Ectodermal cell (in vitro differentiated cells): ENCODE measurements around the gene FCHO1.

Experiments
- H3K27ac ChIP-seq: 2 replicates; pipeline ENCODE4 v1.7.0; 2013; ENCODE audit warnings: mild to moderate bottlenecking, low read depth, low read length; ENCODE audit not compliant: insufficient read depth, poor library complexity, severe bottlenecking
- H3K27me3 ChIP-seq: 2 replicates; pipeline ENCODE4 v1.7.0; 2013; ENCODE audit warnings: mild to moderate bottlenecking, low read length; ENCODE audit not compliant: insufficient read depth, control insufficient read depth, poor library complexity, severe bottlenecking
- H3K36me3 ChIP-seq: one replicate; pipeline ENCODE4 v1.7.0; 2013; ENCODE audit warnings: low read length; ENCODE audit not compliant: control insufficient read depth, insufficient read depth
- H3K4me1 ChIP-seq: one replicate; pipeline ENCODE4 v1.7.0; 2013; ENCODE audit warnings: low read length; ENCODE audit not compliant: control insufficient read depth, insufficient read depth
- H3K4me3 ChIP-seq: 2 replicates; pipeline ENCODE4 v1.7.0; 2013; ENCODE audit warnings: low read depth, low read length, control low read depth; ENCODE audit not compliant: insufficient read depth
- H3K9me3 ChIP-seq: 2 replicates; pipeline ENCODE4 v1.7.0; 2013; ENCODE audit warnings: mild to moderate bottlenecking, low read length, moderate library complexity; ENCODE audit not compliant: control insufficient read depth
- WGBS, 2 experiments: methylation state at CpG; one replicate each; pipeline ENCODE4 v1.1.7; 2013; ENCODE audit warnings: missing lambda C conversion rate in 2 of 2; 5-methylcytosine and 5-hydroxymethylcytosine counted together

FCHO1 gene

DNA sequence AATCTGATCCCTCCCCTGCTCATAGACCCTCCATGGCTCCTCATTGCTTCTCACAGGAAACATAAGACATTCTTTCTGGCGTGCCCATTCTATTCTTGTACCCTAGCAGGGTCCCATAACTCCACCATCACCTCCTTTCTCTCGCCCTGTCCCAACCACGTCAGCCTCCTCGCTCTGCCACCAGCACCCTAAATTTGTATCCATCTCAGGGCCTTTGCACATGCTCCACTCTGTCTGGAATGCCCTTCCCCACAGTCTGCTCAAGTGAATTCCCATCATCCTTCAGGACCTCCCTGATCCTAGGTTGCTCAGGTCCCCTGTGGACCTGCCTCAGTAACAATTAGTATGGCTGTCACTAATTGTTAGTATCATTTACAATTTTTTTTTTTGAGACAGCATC is 54.1 kb downstream of the FCHO1 start:
- Histone ChIP-seq H3K27ac (no peak overlapping the region), H3K4me1 (no peaks in the 10 kb centered on the region)
- WGBS, 2 experiments: 90 to 93% methylated on average over 4 of the region's 4 CpGs

DNA sequence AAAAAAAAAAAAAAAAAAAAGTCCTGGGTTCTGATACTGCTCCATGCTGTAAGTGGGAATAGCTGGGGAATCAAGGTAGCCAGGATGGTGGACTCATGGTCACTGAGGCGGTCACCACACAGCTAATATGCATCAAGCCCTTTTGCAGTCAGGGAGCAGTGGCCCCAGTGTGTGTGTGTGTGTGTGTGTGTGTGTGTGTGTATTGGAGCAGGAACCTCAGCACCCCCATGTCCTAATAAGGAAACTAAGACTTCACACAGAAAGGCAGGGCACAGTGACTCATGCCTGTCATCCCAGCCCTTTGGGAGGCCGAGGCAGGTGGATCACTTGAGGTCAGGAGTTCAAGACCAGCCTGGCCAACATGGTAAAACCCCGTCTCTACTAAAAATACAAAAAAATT is 55.7 kb downstream of the FCHO1 start:
- H3K9me3 ChIP-seq: no peaks in the 10 kb centered on the region
- 80 to 89% methylated on average over 3 of the region's 3 CpGs for WGBS, 2 experiments
- no peaks in the 10 kb centered on the region for H3K4me1 ChIP-seq
- H3K4me3 ChIP-seq: no peak overlapping the region
- no peak overlapping the region for H3K27ac ChIP-seq
- H3K36me3 ChIP-seq: no peaks in the 10 kb centered on the region
- no peaks in the 10 kb centered on the region for H3K27me3 ChIP-seq

More for the DNA sequence above, 54.1 kb downstream of the FCHO1 start:
- Histone ChIP-seq H3K9me3 (no peaks in the 10 kb centered on the region), H3K27me3 (no peaks in the 10 kb centered on the region), H3K4me3 (no peak overlapping the region), H3K36me3 (no peaks in the 10 kb centered on the region)

DNA sequence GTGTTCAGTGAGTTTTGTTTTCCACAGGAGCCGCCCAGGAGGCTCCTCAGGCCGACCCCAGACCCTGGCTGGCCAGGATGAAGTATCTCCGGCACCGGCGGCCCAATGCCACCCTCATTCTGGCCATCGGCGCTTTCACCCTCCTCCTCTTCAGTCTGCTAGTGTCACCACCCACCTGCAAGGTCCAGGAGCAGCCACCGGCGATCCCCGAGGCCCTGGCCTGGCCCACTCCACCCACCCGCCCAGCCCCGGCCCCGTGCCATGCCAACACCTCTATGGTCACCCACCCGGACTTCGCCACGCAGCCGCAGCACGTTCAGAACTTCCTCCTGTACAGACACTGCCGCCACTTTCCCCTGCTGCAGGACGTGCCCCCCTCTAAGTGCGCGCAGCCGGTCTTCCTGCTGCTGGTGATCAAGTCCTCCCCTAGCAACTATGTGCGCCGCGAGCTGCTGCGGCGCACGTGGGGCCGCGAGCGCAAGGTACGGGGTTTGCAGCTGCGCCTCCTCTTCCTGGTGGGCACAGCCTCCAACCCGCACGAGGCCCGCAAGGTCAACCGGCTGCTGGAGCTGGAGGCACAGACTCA is 56.5 kb downstream of the FCHO1 start:
- Histone ChIP-seq H3K9me3 (no peaks in the 10 kb centered on the region), H3K27ac (no peak overlapping the region), H3K4me3 (no peak overlapping the region), H3K36me3 (no peaks in the 10 kb centered on the region), H3K4me1 (no peaks in the 10 kb centered on the region), H3K27me3 (no peaks in the 10 kb centered on the region)
- 94 to 96% methylated on average over 38 of the region's 38 CpGs for WGBS, 2 experiments

DNA sequence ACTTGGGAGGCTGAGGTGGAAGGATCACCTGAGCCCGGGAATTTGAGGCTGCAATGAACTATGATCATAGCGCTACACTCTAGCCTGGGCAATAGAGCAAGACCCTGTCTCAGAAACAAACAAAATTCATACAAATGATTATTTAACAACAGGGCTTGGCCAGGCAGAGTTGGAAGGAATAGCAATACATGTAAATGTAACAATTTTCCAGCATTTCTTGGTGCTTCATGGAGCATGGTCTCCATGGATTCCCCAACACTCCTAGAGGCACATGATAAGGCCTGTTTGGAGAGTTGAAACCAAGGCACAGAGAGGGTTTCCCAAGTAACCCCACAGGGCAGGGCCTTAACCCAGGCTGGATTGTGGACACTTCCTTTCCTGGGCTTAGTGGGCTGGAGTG is 59.8 kb downstream of the FCHO1 start:
- WGBS, 2 experiments: 87 to 91% methylated on average over 1 to 2 of the region's 2 CpGs
- no peak overlapping the region for H3K27ac ChIP-seq
- H3K4me3 ChIP-seq: no peak overlapping the region
- no peaks in the 10 kb centered on the region for H3K36me3 ChIP-seq
- no peaks in the 10 kb centered on the region for H3K27me3 ChIP-seq
- no peaks in the 10 kb centered on the region for H3K4me1 ChIP-seq
- no peaks in the 10 kb centered on the region for H3K9me3 ChIP-seq

DNA sequence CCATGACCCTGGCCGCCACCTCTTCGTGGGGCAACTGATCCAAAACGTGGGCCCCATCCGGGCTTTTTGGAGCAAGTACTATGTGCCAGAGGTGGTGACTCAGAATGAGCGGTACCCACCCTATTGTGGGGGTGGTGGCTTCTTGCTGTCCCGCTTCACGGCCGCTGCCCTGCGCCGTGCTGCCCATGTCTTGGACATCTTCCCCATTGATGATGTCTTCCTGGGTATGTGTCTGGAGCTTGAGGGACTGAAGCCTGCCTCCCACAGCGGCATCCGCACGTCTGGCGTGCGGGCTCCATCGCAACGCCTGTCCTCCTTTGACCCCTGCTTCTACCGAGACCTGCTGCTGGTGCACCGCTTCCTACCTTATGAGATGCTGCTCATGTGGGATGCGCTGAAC is 60.4 kb downstream of the FCHO1 start:
- Histone ChIP-seq H3K27me3 (no peaks in the 10 kb centered on the region), H3K4me3 (no peak overlapping the region), H3K27ac (no peak overlapping the region), H3K9me3 (no peaks in the 10 kb centered on the region), H3K4me1 (no peaks in the 10 kb centered on the region), H3K36me3 (no peaks in the 10 kb centered on the region)
- WGBS, 2 experiments: 91 to 92% methylated on average over 20 of the region's 20 CpGs

DNA sequence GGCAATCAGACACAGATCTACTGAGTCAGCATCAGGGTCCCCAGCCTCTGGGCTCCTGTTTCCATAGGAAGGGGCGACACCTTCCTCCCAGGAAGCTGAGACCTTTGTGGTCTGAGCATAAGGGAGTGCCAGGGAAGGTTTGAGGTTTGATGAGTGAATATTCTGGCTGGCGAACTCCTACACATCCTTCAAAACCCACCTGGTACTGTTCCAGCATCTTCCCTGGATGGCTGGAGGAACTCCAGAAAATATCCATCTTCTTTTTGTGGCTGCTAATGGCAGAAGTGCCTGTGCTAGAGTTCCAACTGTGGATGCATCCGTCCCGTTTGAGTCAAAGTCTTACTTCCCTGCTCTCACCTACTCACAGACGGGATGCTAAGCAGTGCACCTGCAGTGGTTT is 60.8 kb downstream of the FCHO1 start:
- H3K27me3 ChIP-seq: no peaks in the 10 kb centered on the region
- H3K4me3 ChIP-seq: no peak overlapping the region
- no peaks in the 10 kb centered on the region for H3K36me3 ChIP-seq
- 81% methylated on average over 5 of the region's 5 CpGs for WGBS, 2 experiments
- no peak overlapping the region for H3K27ac ChIP-seq
- H3K9me3 ChIP-seq: no peaks in the 10 kb centered on the region
- no peaks in the 10 kb centered on the region for H3K4me1 ChIP-seq

DNA sequence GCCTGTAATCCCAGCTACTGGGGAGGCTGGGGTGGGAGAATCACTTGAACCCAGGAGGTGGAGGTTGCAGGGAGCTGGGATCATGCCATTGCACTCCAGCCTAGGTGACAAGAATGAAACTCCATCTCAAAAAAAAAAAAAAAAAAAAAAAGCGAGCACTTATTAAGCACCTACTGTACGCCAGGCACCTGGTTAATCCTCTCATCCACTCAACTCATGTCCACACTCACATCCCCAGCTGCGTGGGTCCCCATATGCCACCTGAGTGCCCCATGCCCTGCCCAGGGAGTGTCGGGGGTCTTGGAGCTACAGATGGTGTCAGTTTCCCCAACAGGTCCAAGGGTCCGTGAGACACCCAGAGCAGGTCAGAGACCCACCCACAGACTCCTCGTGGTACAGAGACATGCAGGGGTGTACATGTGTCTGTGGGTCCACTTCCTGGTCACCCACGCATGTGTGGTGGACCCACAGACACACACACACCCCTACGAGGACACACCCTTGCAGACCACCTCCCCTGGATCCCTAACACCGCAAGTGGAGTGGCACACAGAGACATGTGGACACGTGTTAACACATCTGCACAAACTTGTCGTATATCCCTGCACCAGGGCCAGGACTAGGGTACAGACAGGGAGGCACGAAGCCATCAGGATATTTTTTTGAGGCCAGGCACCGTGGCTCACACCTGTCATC is 66.5 kb downstream of the FCHO1 start:
- H3K36me3 ChIP-seq: no peaks in the 10 kb centered on the region
- H3K4me1 ChIP-seq: no peaks in the 10 kb centered on the region
- H3K4me3 ChIP-seq: no peak overlapping the region
- no peaks in the 10 kb centered on the region for H3K27me3 ChIP-seq
- 84 to 86% methylated on average over 13 of the region's 13 CpGs for WGBS, 2 experiments
- no peak overlapping the region for H3K27ac ChIP-seq
- no peaks in the 10 kb centered on the region for H3K9me3 ChIP-seq

DNA sequence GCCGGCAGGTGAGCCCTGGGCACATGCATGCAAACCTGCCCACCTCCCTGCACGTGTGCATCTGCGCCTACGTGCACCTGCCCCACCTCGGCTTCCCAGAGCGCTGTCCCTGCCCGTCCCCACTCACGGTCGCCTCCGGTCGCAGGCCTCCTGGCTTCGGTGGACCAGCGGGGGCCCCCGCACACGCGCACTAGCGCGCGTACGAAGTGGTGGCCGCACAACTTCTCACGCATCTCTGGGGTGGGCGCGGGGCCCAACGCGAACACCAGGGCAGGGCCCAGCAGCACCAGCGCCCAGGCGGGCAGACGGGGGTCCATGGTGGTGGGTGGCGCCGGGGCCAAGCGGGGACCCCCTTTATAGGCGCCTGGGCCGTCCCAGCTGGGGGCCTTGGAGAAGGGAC is 69.9 kb downstream of the FCHO1 start, which contains the start of gene INSL3:
INSL3 (minus strand) TSS at position 330 of the 400 bp plus-strand sequence; CDS start at position 317, 13 bp downstream.
- H3K9me3 ChIP-seq: no peaks in the 10 kb centered on the region
- H3K4me3 ChIP-seq: no peak within 1 kb of the TSS
- no peaks in the 10 kb centered on the region for H3K36me3 ChIP-seq
- 94 to 95% methylated on average over 34 of the region's 34 CpGs for whole genome bisulfite sequencing, 2 experiments
- no peaks in the 10 kb centered on the region for H3K4me1 ChIP-seq
- H3K27me3 ChIP-seq: no peaks in the 10 kb centered on the region
- H3K27ac ChIP-seq: no peak within 1 kb of the TSS

DNA sequence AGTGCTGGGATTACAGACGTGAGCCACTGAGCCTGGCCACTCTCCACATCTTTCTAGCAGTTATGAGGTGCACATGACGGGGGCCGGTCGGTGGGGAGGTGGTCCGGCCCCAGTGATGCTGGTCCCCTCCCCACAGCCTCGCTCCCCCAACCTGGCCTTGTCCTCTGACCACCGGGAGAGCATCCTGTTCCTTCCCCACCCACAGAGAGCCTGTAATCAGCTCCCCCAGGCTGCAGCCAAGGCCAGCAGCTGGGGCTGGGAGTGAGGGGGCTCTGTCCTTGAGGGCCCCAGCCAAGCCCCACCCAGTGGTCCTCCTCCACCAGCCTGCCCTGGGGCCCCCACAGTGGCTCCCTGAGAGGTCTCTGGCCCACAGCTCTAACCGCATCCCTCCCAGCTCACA is 73.1 kb downstream of the FCHO1 start:
- 74 to 75% methylated on average over 8 of the region's 8 CpGs for WGBS, 2 experiments
- no peak overlapping the region for H3K4me3 ChIP-seq
- H3K9me3 ChIP-seq: no peaks in the 10 kb centered on the region
- no peaks in the 10 kb centered on the region for H3K27me3 ChIP-seq
- H3K4me1 ChIP-seq: no peaks in the 10 kb centered on the region
- H3K27ac ChIP-seq: no peak overlapping the region
- no peaks in the 10 kb centered on the region for H3K36me3 ChIP-seq

DNA sequence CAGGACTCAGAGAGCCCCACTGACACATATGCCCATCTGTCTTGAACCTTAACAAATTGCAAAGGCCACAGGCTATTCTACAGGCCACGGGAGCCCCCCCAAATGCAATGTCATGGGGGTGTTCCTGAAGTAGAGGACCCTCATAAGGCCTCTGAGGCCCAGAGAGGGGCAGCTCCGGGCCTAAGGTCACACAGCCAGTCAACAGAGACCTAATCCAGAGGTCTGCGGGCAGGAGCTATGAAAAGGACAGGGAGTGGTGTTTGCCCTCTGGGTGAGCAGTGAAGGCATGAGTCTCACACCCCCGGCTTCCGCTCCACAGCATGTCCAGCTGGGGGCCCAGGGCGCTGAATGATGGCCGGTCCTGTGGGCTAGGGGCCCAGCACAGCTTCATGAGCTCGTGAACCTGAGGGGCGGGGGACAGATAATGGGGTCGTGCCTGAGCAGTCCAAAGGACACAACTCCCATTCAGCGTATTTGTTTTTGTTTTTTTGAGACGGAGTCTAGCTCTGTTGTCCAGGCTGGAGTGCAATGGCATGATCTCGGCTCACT is 75.3 kb downstream of the FCHO1 start:
- Histone ChIP-seq H3K27me3 (peaks cover 6% of the 10 kb centered on the region), H3K4me1 (peaks cover 6% of the 10 kb centered on the region), H3K4me3 (no peak overlapping the region), H3K27ac (no peak overlapping the region), H3K9me3 (no peaks in the 10 kb centered on the region), H3K36me3 (no peaks in the 10 kb centered on the region)
- WGBS, 2 experiments: 91 to 92% methylated on average over 13 of the region's 13 CpGs
